Vagina (tissue), 2 donors: ENCODE measurements around the gene MORC1. TPM values are rescaled to one million over a fixed set of nuclear protein-coding genes. Genes with fewer than 3 reads are reported as not detected.

Experiments used
- DNase-seq, 2 donors: peaks; one replicate each; pipeline ENCODE4 v3.0.0-alpha.2; 2017; ENCODE audit errors: extremely low spot score in 2 of 2
- H3K27ac ChIP-seq: fragments of 200-600 bp; sonication (generic); one replicate; pipeline ENCODE4 v1.5.1; 2019
- H3K27me3 ChIP-seq: fragments of 200-600 bp; sonication (generic); one replicate; pipeline ENCODE4 v1.5.1; 2019
- H3K36me3 ChIP-seq, 2 donors: fragments of 200-600 bp; sonication (generic); one replicate each; pipeline ENCODE4 v1.5.1; 2017 to 2019
- H3K4me1 ChIP-seq: fragments of 200-600 bp; sonication (generic); one replicate; pipeline ENCODE4 v1.5.1; 2019
- H3K4me3 ChIP-seq, 2 donors: fragments of 200-600 bp; sonication (generic); 1 replicate in 1 of 2; 2 replicates in 1 of 2; pipeline ENCODE4 v1.5.1; 2016 to 2019
- H3K9me3 ChIP-seq: fragments of 200-600 bp; sonication (generic); one replicate; pipeline ENCODE4 v1.5.1; 2019
- POLR2A ChIP-seq, 2 donors: fragments of 450-650 bp; IDR thresholded peaks; one replicate each; pipeline ENCODE4 v1.6.1; 2017; ENCODE audit warnings: antibody characterized with exemption in 2 of 2, mild to moderate bottlenecking in 2 of 2, moderate library complexity in 2 of 2
- POLR2AphosphoS5 ChIP-seq, 2 donors: sonication (generic); formaldehyde crosslinking; IDR thresholded peaks; one replicate each; pipeline ENCODE4 v1.9.0; 2017; ENCODE audit warnings: antibody characterized with exemption in 2 of 2, mild to moderate bottlenecking in 2 of 2, low read depth in 1 of 2; ENCODE audit not compliant: insufficient read depth in 1 of 2
- intact Hi-C: fragments of 100-400 bp; cut with DNase I; formaldehyde crosslinking; loops from one replicate; pipeline ENCODE4 v1.15.1; 2023
- total RNA-seq: library from RNA; depleted of rRNA; stranded (reverse); fragments of >200 nt; gene quantifications from one replicate; pipeline ENCODE4 v1.2.3, GENCODE V29; 2016
- TF ChIP-seq, protein P1 (sequence below), 3 experiments: fragments of 450-650 bp in 2 of 3; fragments of 200-600 bp in 1 of 3; sonication (generic) in 1 of 3; IDR thresholded peaks; one replicate each; pipeline ENCODE4 v1.5.1; 2017 to 2019; ENCODE audit warnings: antibody characterized with exemption in 3 of 3, mild to moderate bottlenecking in 2 of 3, moderate library complexity in 2 of 3

MORC1 gene
- total RNA-seq, 1 donor from 2014 or later, result not detected

DNA sequence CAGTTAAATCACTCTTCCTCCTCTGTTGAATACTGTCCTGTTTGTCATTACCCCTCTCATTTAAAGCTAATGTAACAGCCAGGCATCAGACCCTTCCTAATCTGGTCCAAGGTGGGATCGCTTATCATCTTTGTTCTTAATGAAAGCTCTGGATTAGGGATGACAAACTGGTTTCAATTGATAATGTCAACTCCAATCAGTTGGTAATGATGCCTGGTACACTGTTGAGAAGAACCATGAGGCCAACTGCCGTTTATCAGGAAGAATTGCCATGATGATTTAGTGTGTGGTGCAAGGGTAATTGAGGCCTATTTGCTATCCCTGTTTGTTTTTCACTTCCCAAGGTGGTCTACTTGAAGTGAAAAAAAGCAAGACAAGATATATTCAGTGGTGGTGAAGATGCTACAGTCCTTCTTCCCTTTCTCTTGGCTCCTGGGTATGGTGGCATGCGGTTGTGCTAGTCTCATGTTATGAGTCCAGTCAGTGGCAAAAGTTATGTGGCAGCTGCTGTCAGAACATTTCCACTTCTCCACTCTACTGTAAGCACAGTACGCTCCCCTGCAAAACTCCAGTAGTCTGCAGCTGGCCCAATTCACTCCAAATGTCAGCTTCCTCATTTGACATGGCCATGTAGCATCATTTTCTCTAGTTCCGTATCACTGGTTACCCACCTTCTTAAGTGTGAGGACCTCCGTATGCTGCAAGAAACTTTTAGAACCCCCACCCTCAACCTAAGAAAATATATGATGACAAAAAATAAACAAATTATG, 72.5 kb downstream of the MORC1 start:
- Histone ChIP-seq H3K4me3 (no peak overlapping the region), H3K27ac (no peak overlapping the region), H3K36me3 (no peaks in the 10 kb centered on the region), H3K4me1 (no peaks in the 10 kb centered on the region), H3K27me3 (no peaks in the 10 kb centered on the region), H3K9me3 (no peaks in the 10 kb centered on the region)
- TF ChIP-seq, protein P1, sequence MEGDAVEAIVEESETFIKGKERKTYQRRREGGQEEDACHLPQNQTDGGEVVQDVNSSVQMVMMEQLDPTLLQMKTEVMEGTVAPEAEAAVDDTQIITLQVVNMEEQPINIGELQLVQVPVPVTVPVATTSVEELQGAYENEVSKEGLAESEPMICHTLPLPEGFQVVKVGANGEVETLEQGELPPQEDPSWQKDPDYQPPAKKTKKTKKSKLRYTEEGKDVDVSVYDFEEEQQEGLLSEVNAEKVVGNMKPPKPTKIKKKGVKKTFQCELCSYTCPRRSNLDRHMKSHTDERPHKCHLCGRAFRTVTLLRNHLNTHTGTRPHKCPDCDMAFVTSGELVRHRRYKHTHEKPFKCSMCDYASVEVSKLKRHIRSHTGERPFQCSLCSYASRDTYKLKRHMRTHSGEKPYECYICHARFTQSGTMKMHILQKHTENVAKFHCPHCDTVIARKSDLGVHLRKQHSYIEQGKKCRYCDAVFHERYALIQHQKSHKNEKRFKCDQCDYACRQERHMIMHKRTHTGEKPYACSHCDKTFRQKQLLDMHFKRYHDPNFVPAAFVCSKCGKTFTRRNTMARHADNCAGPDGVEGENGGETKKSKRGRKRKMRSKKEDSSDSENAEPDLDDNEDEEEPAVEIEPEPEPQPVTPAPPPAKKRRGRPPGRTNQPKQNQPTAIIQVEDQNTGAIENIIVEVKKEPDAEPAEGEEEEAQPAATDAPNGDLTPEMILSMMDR (IDR thresholded peaks at IDR 0.05), result no peak
- no peak for TF ChIP-seq POLR2A (IDR thresholded peaks at IDR 0.05)
- intact Hi-C loops, result no loop called here
- DNase-seq, result no peak

DNA sequence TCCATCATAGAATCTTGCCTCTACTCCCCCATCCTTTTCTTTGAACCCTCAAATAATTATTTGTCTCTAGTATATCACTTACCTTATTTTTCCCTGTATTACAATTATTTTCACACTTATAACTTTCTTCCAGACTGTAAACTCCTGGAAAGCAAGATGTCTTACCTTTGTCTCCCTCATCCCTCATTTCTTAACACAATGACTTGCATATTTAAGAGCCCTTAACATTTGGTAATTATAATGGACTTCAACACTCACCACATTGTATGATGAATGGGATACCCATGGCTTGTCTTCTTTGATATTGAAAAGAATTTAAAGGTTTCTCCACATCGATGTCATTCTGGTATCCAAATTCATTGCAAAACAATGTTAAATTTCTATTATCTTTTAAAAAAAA, 82.9 kb downstream of the MORC1 start:
- TF ChIP-seq POLR2A (IDR thresholded peaks at IDR 0.05) (no peak), POLR2AphosphoS5 (IDR thresholded peaks at IDR 0.05; ENCODE audit: insufficient read depth in 1 of 2, low read depth in 1 of 2) (no peak)
- TF ChIP-seq, protein P1 (IDR thresholded peaks at IDR 0.05), result no peak
- no peak for DNase-seq
- intact Hi-C loops, result no loop called here

DNA sequence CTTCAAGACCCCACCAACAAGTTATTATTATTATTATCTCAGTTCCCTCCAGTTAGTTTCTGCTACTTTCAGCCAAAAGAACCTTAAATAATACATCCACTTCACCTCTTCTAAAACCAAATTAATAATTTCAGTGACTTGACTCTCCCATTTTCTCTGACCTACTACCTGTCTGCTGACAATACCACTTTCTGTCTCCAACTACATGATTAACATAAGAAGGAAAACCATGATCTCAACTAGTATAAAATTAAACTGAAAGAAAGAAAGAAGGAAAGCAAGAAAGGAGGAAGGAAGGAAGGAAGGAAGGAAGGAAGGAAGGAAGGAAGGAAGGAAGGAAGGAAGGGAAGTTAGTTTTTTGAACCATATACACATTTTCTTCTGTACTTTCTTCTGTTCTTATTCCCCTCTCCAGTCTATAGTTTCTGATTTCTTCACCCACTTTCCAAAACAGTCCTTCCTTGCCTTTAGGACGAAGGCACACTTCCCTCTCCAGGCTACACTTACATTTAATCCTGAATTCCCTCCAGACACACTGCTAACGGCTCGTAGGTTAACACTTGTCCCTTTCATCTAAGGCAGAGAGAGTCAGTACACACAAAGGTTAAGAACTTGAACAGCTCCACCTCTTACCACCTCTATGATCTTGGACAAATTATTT, 84.8 kb downstream of the MORC1 start:
- no peaks in the 10 kb centered on the region for H3K36me3 ChIP-seq
- H3K27me3 ChIP-seq, result no peaks in the 10 kb centered on the region
- no peak for DNase-seq
- no peak overlapping the region for H3K27ac ChIP-seq
- no peaks in the 10 kb centered on the region for H3K4me1 ChIP-seq
- no peak overlapping the region for H3K4me3 ChIP-seq
- TF ChIP-seq POLR2A (IDR thresholded peaks at IDR 0.05) (no peak), POLR2AphosphoS5 (IDR thresholded peaks at IDR 0.05; ENCODE audit: insufficient read depth in 1 of 2, low read depth in 1 of 2) (no peak)
- TF ChIP-seq, protein P1 (IDR thresholded peaks at IDR 0.05), result no peak
- intact Hi-C loops, result no loop called here
- no peaks in the 10 kb centered on the region for H3K9me3 ChIP-seq

More for the DNA sequence above, 82.9 kb downstream of the MORC1 start:
- Histone ChIP-seq H3K4me3 (no peak overlapping the region), H3K27ac (no peak overlapping the region), H3K9me3 (no peaks in the 10 kb centered on the region), H3K4me1 (no peaks in the 10 kb centered on the region), H3K27me3 (no peaks in the 10 kb centered on the region), H3K36me3 (no peaks in the 10 kb centered on the region)

DNA sequence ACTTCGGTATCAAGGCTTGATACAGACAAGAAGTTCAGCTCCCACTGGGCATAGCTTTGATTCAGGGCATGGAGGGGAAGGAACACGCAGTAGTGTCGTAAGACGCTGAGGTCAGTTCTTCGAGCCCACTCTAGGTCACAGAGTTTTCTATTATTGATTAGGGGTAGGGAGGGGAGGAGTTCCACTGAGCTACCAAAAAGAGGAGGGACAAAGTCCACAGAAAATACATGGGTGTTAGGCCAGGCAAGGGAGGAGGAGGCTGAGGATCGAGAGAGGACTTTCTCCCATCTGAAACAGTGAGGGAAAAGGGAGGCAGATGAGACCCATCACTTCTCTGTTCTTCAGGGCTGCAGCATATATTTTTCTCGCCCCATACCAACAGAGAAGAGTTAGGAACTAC, 89.2 kb downstream of the MORC1 start:
- Histone ChIP-seq H3K27me3 (no peaks in the 10 kb centered on the region), H3K4me3 (no peak overlapping the region), H3K27ac (no peak overlapping the region)

More for the DNA sequence above, 89.2 kb downstream of the MORC1 start:
- DNase-seq, result no peak
- Histone ChIP-seq H3K9me3 (no peaks in the 10 kb centered on the region), H3K36me3 (no peaks in the 10 kb centered on the region), H3K4me1 (no peaks in the 10 kb centered on the region)
- intact Hi-C loops, result no loop called here
- TF ChIP-seq, protein P1 (IDR thresholded peaks at IDR 0.05), result no peak
- no peak for TF ChIP-seq POLR2AphosphoS5 (IDR thresholded peaks at IDR 0.05; ENCODE audit: insufficient read depth in 1 of 2, low read depth in 1 of 2)
- no peak for TF ChIP-seq POLR2A (IDR thresholded peaks at IDR 0.05)
